GM12801 (cell line): ENCODE data around the gene AQP11.

Source experiments
- TF ChIP-seq, protein P1 (sequence below): IDR thresholded peaks from one replicate; pipeline ENCODE4 v1.5.1; 2011; ENCODE audit warnings: control low read depth; ENCODE audit not compliant: insufficient read length; ENCODE audit errors: extremely low read depth

Gene AQP11, protein sequence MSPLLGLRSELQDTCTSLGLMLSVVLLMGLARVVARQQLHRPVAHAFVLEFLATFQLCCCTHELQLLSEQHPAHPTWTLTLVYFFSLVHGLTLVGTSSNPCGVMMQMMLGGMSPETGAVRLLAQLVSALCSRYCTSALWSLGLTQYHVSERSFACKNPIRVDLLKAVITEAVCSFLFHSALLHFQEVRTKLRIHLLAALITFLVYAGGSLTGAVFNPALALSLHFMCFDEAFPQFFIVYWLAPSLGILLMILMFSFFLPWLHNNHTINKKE

DNA sequence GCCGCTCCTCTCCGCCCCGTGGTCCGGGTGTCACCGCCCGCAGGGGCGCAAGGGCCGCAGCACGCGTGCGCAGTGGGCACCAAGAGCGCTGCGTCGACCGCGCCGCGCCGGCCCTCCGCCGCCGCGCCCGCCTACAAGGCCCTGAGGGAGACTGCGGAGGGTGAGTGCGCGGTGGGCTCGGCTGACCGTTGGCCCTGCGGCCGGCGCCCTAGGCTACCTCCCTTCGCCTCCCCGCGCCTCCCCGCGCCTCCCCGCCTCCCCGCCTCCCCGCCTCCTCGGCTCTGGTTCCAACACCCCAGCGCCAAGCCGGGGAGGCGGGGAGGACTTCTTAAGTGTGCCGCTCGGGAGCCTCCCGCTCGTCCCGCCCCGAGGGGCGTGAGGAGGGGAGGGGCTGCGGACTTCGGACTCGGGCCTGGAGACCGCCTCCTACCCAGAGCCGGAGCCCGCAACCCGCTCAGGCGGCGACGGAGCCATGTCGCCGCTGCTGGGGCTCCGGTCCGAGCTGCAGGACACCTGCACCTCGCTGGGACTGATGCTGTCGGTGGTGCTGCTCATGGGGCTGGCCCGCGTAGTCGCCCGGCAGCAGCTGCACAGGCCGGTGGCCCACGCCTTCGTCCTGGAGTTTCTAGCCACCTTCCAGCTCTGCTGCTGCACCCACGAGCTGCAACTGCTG is at the start of gene AQP11:
AQP11 (plus strand) TSS at position 433 of the 673 bp plus-strand sequence; CDS start at position 473, 40 bp downstream.
- TF ChIP-seq, protein P1, sequence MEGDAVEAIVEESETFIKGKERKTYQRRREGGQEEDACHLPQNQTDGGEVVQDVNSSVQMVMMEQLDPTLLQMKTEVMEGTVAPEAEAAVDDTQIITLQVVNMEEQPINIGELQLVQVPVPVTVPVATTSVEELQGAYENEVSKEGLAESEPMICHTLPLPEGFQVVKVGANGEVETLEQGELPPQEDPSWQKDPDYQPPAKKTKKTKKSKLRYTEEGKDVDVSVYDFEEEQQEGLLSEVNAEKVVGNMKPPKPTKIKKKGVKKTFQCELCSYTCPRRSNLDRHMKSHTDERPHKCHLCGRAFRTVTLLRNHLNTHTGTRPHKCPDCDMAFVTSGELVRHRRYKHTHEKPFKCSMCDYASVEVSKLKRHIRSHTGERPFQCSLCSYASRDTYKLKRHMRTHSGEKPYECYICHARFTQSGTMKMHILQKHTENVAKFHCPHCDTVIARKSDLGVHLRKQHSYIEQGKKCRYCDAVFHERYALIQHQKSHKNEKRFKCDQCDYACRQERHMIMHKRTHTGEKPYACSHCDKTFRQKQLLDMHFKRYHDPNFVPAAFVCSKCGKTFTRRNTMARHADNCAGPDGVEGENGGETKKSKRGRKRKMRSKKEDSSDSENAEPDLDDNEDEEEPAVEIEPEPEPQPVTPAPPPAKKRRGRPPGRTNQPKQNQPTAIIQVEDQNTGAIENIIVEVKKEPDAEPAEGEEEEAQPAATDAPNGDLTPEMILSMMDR, result no peak

GRCh38 chr11:77542296-77542695 is 47.5 kb upstream of the AQP11 start:
- TF ChIP-seq, protein P1, result no peak

- TF ChIP-seq, protein P1, result no peak
Observed at GRCh38 chr11:77547047-77547836, 42.5 kb upstream of the AQP11 start.

DNA sequence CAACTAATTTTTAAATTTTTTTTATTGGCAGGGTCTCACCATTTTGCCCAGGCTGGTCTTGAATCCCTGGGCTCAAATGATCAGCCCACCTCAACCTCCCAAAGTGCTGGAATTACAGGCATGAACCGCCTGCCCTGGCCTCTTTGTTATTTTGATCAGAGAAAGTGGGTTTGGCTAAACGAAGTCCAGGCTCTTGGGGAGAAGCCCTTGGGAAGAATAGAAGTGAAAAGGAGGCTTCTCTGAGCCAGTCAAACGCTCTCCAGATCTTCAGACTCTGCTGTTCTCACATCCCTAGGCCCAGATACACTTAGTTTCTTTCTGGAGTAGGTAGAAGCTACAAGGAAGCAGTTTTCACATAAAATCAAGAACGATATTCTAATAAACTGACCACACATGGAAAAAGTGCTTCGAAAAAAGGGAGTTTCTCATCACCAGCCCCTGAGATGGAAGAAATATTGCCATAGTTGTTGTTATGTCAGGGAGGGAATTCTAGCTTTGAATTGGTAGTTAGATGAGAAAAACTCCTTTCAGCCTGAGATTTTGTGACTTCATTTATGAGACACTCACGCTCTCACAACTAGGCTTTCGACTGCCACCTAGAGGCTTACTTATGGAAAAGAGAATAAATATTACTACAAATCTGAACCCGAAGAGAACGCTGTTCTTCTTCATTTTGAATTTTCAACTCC is 41.7 kb upstream of the AQP11 start:
- TF ChIP-seq, protein P1, result no peak

DNA sequence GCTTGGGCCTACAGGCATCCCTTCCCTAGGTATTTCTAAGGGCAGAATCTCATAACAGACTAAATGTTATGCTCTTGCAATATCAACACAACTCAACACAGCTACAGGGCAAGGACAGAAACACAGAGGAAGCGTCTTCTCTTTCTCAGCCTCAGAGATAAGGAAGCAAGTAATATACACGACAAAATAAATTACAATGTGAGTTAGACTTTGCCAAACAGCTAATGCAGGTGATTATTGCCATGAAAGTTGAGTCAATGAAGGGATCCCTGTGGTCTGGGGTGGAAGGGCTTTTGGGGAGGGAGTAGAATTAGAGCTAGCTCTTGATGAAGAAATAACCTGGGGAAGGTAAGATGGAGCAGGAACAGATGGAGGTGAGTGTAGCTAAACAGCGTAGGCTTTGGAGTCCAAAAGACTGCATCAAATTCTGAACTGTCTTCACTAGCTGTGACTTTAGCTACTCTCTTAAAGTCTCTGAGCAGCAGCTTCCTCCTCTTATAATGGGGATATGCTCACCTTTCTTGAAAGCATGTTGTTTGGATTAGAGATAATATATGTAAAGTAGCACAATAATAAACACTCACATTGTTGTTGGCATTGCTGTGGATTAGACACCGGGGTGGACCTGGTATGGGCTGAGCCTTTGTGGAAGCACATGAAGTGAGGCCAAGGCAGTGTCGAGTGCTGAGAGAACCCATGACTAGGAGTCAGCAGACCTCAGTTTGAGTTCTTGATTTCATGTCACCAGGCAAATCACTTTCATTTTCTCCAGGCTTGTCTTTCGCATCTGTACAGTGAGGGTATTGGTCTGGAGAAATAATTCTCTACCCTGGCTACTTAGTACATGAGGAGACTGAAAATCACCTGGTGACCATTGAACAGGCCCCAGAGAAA is 41.0 kb upstream of the AQP11 start:
- TF ChIP-seq, protein P1, result no peak

DNA sequence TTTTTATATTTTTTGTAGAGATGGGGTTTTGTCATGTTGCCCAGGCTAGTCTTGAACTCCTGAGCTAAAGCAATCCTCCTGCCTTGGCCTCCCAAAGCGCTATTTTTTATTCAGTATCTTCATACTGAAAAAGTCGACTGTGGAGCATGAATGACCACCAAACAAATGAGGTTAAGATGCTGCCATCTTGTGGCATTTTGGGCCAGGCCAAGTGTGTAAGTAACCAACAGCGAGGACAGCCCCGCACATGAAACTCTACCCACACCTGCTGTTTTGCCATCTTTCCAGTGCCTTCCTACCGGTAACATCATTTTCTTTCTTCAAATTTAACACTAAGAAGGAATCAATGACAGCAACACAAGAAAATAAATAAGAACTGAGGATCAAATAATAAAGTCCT is 32.2 kb upstream of the AQP11 start:
- TF ChIP-seq, protein P1, result no peak
